ENCODE measurements around the gene ERICH4.
A peak's percentile ranks its signal among the peaks of the same experiment; 100 is the strongest.

The ERICH4 gene, protein sequence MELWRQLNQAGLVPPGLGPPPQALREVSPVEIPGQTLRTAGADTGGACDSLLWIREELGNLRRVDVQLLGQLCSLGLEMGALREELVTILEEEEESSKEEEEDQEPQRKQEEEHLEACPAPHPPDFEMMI

DNA sequence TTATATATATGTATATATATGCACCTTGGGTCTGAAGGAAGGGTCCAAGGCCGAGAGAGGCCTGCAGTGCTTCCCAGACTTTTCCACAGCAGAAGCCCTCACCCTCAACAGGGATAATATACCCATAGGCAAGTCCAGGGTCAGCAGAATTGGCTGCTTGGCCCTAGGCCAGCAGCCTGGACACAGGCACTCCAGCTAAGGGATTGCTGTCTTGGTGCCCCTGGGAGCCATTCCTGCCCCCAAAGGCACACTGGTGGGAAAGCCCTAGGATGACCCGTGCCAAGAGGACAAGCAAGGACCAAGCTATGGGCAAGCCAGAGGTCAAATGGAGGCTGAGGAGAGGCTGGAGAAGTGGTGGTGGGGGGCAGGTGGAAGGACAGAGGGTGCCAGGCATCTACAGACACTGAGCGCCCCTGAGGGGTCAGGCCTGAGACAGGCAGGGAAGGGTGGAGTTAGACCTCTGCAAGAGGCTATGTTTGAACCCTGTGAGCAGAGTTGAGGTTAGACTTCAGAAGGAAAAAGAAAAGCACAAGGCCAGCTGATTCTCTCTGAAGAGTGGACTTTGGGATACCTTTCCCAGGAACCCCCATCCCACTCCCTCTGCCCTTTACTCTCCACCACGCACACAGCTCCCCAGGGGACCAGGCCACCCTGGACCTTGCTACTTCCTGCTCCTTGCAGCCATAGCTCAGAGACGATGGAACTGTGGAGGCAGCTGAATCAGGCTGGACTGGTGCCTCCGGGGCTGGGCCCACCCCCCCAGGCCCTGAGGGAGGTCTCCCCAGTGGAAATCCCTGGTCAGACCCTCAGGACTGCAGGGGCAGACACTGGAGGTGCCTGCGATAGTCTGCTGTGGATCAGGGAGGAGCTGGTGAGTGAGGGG is at the start of gene ERICH4:
Gene ERICH4, plus strand, starts transcription at position 684 of the 883 bp plus-strand sequence. Its CDS starts 14 bp downstream, at position 698.
- TF ChIP-seq EZH2 (IDR thresholded peaks at IDR 0.05; ENCODE audit: borderline replicate concordance, low read length), result no peak
- TF ChIP-seq, protein P1, sequence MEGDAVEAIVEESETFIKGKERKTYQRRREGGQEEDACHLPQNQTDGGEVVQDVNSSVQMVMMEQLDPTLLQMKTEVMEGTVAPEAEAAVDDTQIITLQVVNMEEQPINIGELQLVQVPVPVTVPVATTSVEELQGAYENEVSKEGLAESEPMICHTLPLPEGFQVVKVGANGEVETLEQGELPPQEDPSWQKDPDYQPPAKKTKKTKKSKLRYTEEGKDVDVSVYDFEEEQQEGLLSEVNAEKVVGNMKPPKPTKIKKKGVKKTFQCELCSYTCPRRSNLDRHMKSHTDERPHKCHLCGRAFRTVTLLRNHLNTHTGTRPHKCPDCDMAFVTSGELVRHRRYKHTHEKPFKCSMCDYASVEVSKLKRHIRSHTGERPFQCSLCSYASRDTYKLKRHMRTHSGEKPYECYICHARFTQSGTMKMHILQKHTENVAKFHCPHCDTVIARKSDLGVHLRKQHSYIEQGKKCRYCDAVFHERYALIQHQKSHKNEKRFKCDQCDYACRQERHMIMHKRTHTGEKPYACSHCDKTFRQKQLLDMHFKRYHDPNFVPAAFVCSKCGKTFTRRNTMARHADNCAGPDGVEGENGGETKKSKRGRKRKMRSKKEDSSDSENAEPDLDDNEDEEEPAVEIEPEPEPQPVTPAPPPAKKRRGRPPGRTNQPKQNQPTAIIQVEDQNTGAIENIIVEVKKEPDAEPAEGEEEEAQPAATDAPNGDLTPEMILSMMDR (IDR thresholded peaks at IDR 0.05; ENCODE audit: low read length), result no peak
- H3K9ac ChIP-seq (ENCODE audit: low read length), result no peak within 1 kb of the TSS
- no peak within 1 kb of the TSS for H2AFZ ChIP-seq (ENCODE audit: low read length)

DNA sequence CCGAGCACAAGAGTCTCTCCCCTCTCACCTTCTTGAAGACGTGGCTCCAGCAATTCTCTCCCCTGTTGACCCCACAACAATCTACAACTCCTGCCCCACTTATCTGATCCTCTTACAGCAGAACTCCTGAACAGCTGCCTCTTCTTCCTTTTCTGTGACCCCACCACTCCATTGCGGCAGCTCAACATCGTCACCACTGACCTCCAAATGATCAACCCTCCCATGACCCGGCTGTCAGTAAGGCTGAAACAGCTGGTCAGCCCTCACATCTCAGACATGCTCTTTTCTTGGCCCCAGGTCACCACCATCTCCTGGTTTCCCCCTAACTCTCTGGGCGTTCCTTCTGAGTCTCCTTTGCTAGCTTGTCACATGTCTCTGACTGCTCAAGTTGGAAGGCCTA is 47.6 kb upstream of the ERICH4 start:
- H3K36me3 ChIP-seq (ENCODE audit: insufficient read depth, low read length), result peaks cover 31% of the 10 kb centered on the region
- H2AFZ ChIP-seq (ENCODE audit: low read length), result no peak overlapping the region
- peaks cover 31% of the 10 kb centered on the region for H3K4me1 ChIP-seq (ENCODE audit: insufficient read depth, low read length, severe bottlenecking)
- H3K27me3 ChIP-seq (ENCODE audit: insufficient read depth, low read length), result no peaks in the 10 kb centered on the region
- H4K20me1 ChIP-seq (ENCODE audit: insufficient read depth, low read length), result no peaks in the 10 kb centered on the region
- no peaks in the 10 kb centered on the region for H3K9me2 ChIP-seq (ENCODE audit: low read depth, low read length)
- TF ChIP-seq EZH2 (IDR thresholded peaks at IDR 0.05; ENCODE audit: borderline replicate concordance, low read length), result no peak
- TF ChIP-seq, protein P1 (IDR thresholded peaks at IDR 0.05; ENCODE audit: low read length), result no peak
- H3K27ac ChIP-seq (ENCODE audit: low read depth, low read length, poor library complexity, severe bottlenecking), result peak overlapping the region; percentile 10
- peak overlapping the region; percentile 94 for H3K4me3 ChIP-seq (ENCODE audit: low read depth, low read length, poor library complexity, severe bottlenecking)
- H3K79me2 ChIP-seq (ENCODE audit: insufficient read depth, low read length), result peaks cover 32% of the 10 kb centered on the region
- H3F3A ChIP-seq (ENCODE audit: insufficient read depth, low read length), result no peaks in the 10 kb centered on the region
- H3K4me2 ChIP-seq (ENCODE audit: low read length), result peak overlapping the region; percentile 93
- no peaks in the 10 kb centered on the region for H3K9me3 ChIP-seq (ENCODE audit: low read length)
- H3K9ac ChIP-seq (ENCODE audit: low read length), result peak overlapping the region; percentile 94; the same call in 1 of the 2 replicates

More for the DNA sequence above, at the start of gene ERICH4:
- H3K4me1 ChIP-seq (ENCODE audit: insufficient read depth, low read length, severe bottlenecking), result peaks cover 10% of the 10 kb centered on the region
- no peaks in the 10 kb centered on the region for H3K36me3 ChIP-seq (ENCODE audit: insufficient read depth, low read length)
- no peaks in the 10 kb centered on the region; the same call in 1 of the 2 replicates for H3K27me3 ChIP-seq (ENCODE audit: insufficient read depth, low read length)
- H3K4me3 ChIP-seq (ENCODE audit: low read depth, low read length, poor library complexity, severe bottlenecking), result no peak within 1 kb of the TSS
- no peaks in the 10 kb centered on the region for H3K9me2 ChIP-seq (ENCODE audit: low read depth, low read length)
- H3K9me3 ChIP-seq (ENCODE audit: low read length), result no peaks in the 10 kb centered on the region
- H3K4me2 ChIP-seq (ENCODE audit: low read length), result no peak within 1 kb of the TSS
- H3F3A ChIP-seq (ENCODE audit: insufficient read depth, low read length), result no peaks in the 10 kb centered on the region
- no peak within 1 kb of the TSS for H3K27ac ChIP-seq (ENCODE audit: low read depth, low read length, poor library complexity, severe bottlenecking)
- H4K20me1 ChIP-seq (ENCODE audit: insufficient read depth, low read length), result no peaks in the 10 kb centered on the region
- H3K79me2 ChIP-seq (ENCODE audit: insufficient read depth, low read length), result peaks cover 6% of the 10 kb centered on the region; the same call in 1 of the 2 replicates

DNA sequence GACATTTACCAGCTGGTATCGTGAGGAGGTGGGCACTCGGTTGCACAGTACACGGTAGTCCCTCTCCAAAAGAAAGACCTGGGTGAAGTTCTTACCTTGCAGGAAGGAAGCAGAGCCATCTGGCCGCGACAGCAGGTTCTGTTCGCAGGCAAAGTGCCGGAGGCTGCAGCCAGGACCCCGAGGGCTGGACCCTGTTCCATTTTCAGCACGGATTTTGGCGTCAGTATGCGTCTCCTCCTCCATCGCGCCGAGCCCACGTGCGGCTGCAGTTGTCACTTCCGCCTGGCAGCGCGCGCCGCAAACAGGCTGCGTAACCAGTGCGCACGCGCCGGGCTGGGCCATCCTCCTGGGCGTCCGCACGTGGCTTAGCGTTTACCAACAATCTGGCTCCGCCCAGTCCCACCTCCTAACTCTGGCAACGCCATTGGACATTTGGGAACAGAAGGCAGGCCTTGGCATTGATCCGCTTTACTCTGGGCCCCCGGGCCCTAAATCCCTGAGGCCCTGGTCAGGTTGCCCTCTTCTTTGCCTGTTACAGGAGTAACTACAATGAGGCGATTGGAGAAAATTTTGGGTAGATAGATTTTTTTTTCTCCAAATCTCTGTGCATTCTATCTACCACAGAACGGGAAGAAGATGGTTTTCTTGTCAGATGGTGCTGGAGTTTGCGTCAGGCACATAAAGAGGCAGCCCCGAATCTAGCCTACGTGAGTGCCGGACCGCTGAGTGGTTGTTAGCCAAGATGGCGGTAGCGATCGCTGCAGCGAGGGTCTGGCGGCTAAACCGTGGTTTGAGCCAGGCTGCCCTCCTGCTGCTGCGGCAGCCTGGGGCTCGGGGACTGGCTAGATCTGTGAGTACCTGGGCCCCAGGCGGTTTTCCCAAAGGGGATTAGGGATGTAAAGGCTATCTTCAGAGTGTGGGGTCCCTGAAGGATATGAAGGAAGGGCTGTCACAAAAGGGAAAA is 45.6 kb upstream of the ERICH4 start, which contains the start of the genes BCKDHA and EXOSC5:
Gene BCKDHA, plus strand, starts transcription at position 733 of the 964 bp plus-strand sequence. Its CDS starts 10 bp downstream, at position 743.
Gene EXOSC5, minus strand, starts transcription at position 274 of the 964 bp plus-strand sequence. Its CDS starts 31 bp downstream, at position 243.
- H3K36me3 ChIP-seq (ENCODE audit: insufficient read depth, low read length), result peaks cover 13% of the 10 kb centered on the region; the same call in 1 of the 2 replicates
- H3K27me3 ChIP-seq (ENCODE audit: insufficient read depth, low read length), result no peaks in the 10 kb centered on the region
- peak within 1 kb of the TSS; percentile 75 for H3K27ac ChIP-seq (ENCODE audit: low read depth, low read length, poor library complexity, severe bottlenecking)
- peaks cover 32% of the 10 kb centered on the region for H3K79me2 ChIP-seq (ENCODE audit: insufficient read depth, low read length)
- TF ChIP-seq EZH2 (IDR thresholded peaks at IDR 0.05; ENCODE audit: borderline replicate concordance, low read length), result no peak
- TF ChIP-seq, protein P1 (IDR thresholded peaks at IDR 0.05; ENCODE audit: low read length), result no peak
- H3K9me3 ChIP-seq (ENCODE audit: low read length), result no peaks in the 10 kb centered on the region
- H3K9me2 ChIP-seq (ENCODE audit: low read depth, low read length), result no peaks in the 10 kb centered on the region
- peak within 1 kb of the TSS; percentile 94 for H3K4me3 ChIP-seq (ENCODE audit: low read depth, low read length, poor library complexity, severe bottlenecking)
- H4K20me1 ChIP-seq (ENCODE audit: insufficient read depth, low read length), result no peaks in the 10 kb centered on the region
- H3F3A ChIP-seq (ENCODE audit: insufficient read depth, low read length), result no peaks in the 10 kb centered on the region
- peak within 1 kb of the TSS; percentile 93 for H3K4me2 ChIP-seq (ENCODE audit: low read length)
- no peak within 1 kb of the TSS for H2AFZ ChIP-seq (ENCODE audit: low read length)
- H3K4me1 ChIP-seq (ENCODE audit: insufficient read depth, low read length, severe bottlenecking), result peaks cover 31% of the 10 kb centered on the region
- H3K9ac ChIP-seq (ENCODE audit: low read length), result peak within 1 kb of the TSS; percentile 96
